Measurements from ENCODE around the gene ATP2A2.

- no peak for TF ChIP-seq CTCF (conservative IDR thresholded peaks at IDR 0.05; ENCODE audit: low read depth, low read length)
- TF ChIP-seq EZH2phosphoT487 (IDR thresholded peaks at IDR 0.05; ENCODE audit: borderline replicate concordance, low read length): no peak
Observed at GRCh38 chr12:110347767-110348166, 66.7 kb downstream of the ATP2A2 start.
